Heart left ventricle (tissue), 13 donors: ENCODE results near the gene ACCS.

ENCODE experiments used
- CTCF ChIP-seq, 12 donors: fragments of 200-600 bp; sonication (generic) in 4 of 12; IDR thresholded peaks; one replicate each; pipeline versions ENCODE4 v1.5.0 to v1.8.0; 2018 to 2022; ENCODE audit warnings: antibody characterized with exemption in 12 of 12, mild to moderate bottlenecking in 5 of 12
- POLR2A ChIP-seq, 2 donors: fragments of 450-650 bp; IDR thresholded peaks; one replicate each; pipeline ENCODE4 v1.6.1; 2017; ENCODE audit warnings: antibody characterized with exemption in 2 of 2, mild to moderate bottlenecking in 2 of 2, moderate library complexity in 2 of 2
- donor health status: ischemic (EF 13 %, LVEDD 7.1; RV severe dilation, severe dysfunction).
- donor health status: DM: no; HTN: yes; CAD: no.
- donor health status: DM: no; HTN: no; CAD: no.
- donor health status: ischemic (EF 25% LVEDD 6.9; RV normal size, moderate dysfunction).
- donor health status: ischemic (EF 25% LVEDD 5.7; RV mildly dilated, moderate dysfunction).
- donor health status: ischemic (EF 35%, LVEDD 5.7; RV mildly dilated, moderate dysfunction).
- donor health status: nonischemic (EF 11% LVEDD 7.7; RV severe dilation, severe dysfunction).
- donor health status: DM: yes; HTN: yes; CAD: no.
- donor health status: PGD.
- donor health status: ischemic (EF 29% LVEDD 5.4; RV normal size, mild dysfunction).
- donor health status: nonischemic (EF 23%, LVEDD 6.1; RV moderate dilation, normal function).

GRCh38 chr11:44029507-44029845, 36.6 kb upstream of the ACCS start:
- no peak for TF ChIP-seq CTCF (IDR thresholded peaks at IDR 0.05)
- TF ChIP-seq POLR2A (IDR thresholded peaks at IDR 0.05), result no peak
